HG02798 (cell line): ENCODE results near the gene C15orf39.
"Not testable (repeated sequence)": the region's sequence is repeated elsewhere in the genome, so short reads cannot be mapped to it uniquely, and the experiment has no call there.

ENCODE experiments used
- ATAC-seq: cut with Tn5 transposase; IDR thresholded peaks from one replicate; pipeline ENCODE4 v1.9.1; 2021; ENCODE audit warnings: mild to moderate bottlenecking; ENCODE audit not compliant: unreplicated experiment, poor library complexity

The C15orf39 gene

GRCh38 chr15:75201616-75202250, at the start of gene C15orf39:
TSS of gene C15orf39 (plus strand) at chr15:75201882. CDS start at chr15:75206049, 4,167 bp downstream.
- peak; percentile 58 for ATAC-seq

- no peak for ATAC-seq
Measured at GRCh38 chr15:75152382-75153079, 49.2 kb upstream of the C15orf39 start.

GRCh38 chr15:75153087-75153486, 48.6 kb upstream of the C15orf39 start:
- ATAC-seq, result no peak

GRCh38 chr15:75153565-75154276, 48.0 kb upstream of the C15orf39 start:
- no peak for ATAC-seq

GRCh38 chr15:75154461-75155062, 47.1 kb upstream of the C15orf39 start:
- no peak for ATAC-seq

GRCh38 chr15:75156326-75157215, 45.1 kb upstream of the C15orf39 start:
- no peak for ATAC-seq

- ATAC-seq, result no peak
Measured at GRCh38 chr15:75158402-75158801, 43.3 kb upstream of the C15orf39 start.

GRCh38 chr15:75159244-75159643, 42.4 kb upstream of the C15orf39 start:
- ATAC-seq, result no peak

GRCh38 chr15:75161106-75161916, 40.4 kb upstream of the C15orf39 start:
- no peak for ATAC-seq

- no peak for ATAC-seq
Measured at GRCh38 chr15:75161917-75162414, 39.7 kb upstream of the C15orf39 start.

- ATAC-seq, result no peak
Measured at GRCh38 chr15:75163150-75163564, 38.5 kb upstream of the C15orf39 start.

GRCh38 chr15:75164625-75165350, 36.9 kb upstream of the C15orf39 start:
- ATAC-seq, result no peak

- ATAC-seq, result not testable (repeated sequence)
Measured at GRCh38 chr15:75166489-75167063, 35.1 kb upstream of the C15orf39 start.

- no peak for ATAC-seq
Measured at GRCh38 chr15:75167588-75168350, 33.9 kb upstream of the C15orf39 start.

GRCh38 chr15:75168374-75168773, 33.3 kb upstream of the C15orf39 start:
- ATAC-seq, result no peak

GRCh38 chr15:75170203-75170602, 31.5 kb upstream of the C15orf39 start:
- ATAC-seq, result no peak

- ATAC-seq, result no peak
Measured at GRCh38 chr15:75170711-75171341, 30.9 kb upstream of the C15orf39 start.
